CD4-positive, alpha-beta T cell treated with Interleukin-17A for 1 hour (primary cell): Measurements from ENCODE around the gene CYP20A1.
A peak's percentile ranks its signal among the peaks of the same experiment; 100 is the strongest.
"Not testable (repeated sequence)": the region's sequence is repeated elsewhere in the genome, so short reads cannot be mapped to it uniquely, and the experiment has no call there.

Source experiments
- DNase-seq: peaks from one replicate; pipeline ENCODE4 v3.0.0-alpha.2; 2020

CYP20A1 gene, protein sequence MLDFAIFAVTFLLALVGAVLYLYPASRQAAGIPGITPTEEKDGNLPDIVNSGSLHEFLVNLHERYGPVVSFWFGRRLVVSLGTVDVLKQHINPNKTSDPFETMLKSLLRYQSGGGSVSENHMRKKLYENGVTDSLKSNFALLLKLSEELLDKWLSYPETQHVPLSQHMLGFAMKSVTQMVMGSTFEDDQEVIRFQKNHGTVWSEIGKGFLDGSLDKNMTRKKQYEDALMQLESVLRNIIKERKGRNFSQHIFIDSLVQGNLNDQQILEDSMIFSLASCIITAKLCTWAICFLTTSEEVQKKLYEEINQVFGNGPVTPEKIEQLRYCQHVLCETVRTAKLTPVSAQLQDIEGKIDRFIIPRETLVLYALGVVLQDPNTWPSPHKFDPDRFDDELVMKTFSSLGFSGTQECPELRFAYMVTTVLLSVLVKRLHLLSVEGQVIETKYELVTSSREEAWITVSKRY

GRCh38 chr2:203238704-203239526 is at the start of gene CYP20A1:
CYP20A1 (plus strand) TSS chr2:203239018; CDS start chr2:203239063, 45 bp downstream.
- DNase-seq = peak; percentile 97

DNA sequence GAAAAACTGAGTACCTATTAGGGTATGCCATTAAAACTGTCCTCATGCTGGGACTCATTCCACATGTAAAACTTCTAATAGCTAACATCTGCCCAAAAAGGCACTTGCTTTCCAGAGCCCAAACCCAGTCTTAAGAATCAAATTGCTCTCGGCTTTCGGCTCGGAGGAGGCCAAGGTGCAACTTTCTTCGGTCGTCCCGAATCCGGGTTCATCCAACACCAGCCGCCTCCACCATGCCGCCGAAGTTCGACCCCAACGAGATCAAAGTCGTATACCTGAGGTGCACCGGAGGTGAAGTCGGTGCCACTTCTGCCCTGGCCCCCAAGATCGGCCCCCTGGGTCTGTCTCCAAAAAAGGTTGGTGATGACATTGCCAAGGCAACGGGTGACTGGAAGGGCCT is 48.3 kb upstream of the CYP20A1 start:
- DNase-seq = not testable (repeated sequence)

DNA sequence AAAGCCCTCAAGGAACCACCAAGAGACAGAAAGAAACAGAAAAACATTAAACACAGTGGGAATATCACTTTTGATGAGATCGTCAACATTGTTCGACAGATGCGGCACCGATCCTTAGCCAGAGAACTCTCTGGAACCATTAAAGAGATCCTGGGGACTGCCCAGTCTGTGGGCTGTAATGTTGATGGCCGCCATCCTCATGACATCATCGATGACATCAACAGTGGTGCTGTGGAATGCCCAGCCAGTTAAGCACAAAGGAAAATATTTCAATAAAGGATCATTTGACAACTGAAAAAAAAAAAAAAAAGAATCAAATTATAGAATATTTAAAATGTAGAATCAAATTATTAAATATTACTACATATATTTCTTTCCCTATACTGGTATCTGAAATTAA is 47.8 kb upstream of the CYP20A1 start:
- DNase-seq = not testable (repeated sequence)

DNA sequence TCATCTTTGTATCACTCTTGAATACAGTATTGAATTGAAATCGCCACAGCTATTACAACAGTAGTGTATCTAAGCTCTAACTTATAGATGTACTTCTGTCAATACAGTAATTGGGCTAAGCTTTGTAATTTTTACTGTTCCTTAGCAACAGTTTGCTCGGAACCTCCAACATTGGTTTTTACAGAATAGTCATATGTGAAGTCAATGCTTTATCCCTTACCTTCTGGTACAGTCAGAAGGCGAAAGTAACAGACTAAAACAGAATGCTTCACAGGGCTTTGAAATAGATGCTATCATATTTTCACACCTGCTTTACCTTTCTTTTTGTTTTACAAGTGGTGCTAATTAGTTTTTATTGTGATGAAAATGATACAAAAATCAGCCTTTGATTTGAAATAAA is 46.9 kb upstream of the CYP20A1 start:
- DNase-seq = no peak

DNA sequence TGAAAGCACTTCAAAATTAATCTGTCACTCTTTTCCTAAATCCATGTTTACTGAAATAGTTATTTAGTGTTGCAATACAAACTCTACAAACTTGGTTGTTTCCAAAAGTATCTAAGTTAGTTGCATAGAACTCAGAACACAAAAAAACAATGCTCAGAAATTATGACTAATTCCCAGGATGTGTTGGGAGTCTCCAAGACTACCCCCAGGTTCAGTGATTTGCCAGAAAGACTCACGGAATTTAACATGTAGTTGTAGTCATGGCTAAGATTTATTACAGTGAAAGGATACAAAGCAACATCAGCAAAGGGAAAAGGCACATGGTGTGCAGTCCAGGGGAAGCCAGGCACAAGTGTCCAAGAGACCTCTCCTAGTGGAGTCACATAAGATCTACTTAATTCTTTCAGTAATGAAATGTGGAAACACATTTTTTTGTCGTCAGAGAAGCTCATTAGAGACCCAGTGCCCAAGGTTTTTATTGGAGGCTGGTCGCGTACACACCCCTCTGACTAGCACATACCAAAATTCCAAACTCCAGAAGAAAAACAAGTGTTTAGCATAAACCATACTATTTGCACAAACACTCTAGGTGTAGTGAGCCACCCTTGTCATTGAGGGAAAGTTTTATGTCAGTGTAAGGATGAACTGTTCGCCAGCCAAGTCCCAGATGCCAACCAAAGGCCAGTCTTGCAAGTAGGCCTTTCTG is 43.3 kb upstream of the CYP20A1 start:
- no peak for DNase-seq

DNA sequence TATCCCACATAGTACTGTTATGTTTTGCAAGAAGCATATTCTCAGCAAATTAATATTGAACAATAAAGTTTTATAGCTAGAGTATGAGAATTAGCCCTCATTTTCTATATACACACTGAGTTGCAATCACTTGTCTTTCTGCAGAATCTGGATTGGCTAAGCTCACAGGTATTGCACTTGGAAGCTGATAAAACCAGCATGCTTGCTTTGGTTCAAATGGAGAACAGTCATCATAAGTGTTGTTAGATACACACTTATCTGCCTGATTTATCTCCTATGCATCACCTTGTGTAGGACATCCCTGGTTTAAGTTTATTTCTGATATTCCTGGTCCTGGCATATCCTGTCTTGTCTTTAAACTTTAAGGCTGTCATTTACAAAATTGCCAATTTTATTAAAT is 38.0 kb upstream of the CYP20A1 start:
- no peak for DNase-seq

DNA sequence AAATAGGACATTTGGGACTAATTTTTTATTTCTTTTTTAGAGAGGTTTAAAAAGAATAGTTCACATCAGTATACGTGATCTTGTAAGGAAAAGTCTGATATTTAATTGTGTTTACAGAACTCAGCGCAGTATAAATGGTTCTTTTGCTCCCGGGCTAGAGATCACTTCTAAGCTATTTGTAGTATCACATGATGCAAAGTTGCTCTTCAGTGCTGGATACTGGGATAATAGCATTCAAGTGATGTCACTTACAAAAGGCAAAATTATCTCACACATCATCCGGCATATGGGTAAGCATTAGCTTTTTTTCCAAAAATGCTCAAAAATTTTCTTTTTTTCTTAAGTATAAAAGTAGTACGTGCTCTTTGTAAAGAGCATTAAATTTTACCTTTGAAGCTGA is 37.4 kb upstream of the CYP20A1 start:
- no peak for DNase-seq

- no peak for DNase-seq
These were observed 29.3 kb upstream of the CYP20A1 start for GRCh38 chr2:203209538-203209937.

- DNase-seq = peak; percentile 52
These were observed 13.3 kb upstream of the CYP20A1 start for GRCh38 chr2:203225423-203226039.

DNA sequence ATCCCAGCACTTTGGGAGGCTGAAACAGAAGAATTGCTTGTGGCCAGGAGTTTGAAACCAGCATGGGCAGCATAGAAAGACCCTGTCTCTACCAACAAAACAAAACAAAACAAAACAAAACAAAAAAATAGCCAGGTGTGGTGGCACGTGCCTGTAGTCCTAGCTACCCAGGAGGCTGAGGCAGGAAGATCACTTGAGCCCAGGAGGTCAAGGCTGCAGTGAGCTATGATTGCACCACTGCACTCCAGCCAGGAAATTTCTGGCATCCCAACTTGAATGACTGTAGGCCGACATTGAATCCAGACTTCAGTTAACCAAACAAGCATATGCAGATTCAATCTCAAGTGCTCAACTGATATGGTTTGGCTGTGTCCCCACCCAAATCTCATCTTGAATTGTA is 9.1 kb upstream of the CYP20A1 start:
- DNase-seq = not testable (repeated sequence)

DNA sequence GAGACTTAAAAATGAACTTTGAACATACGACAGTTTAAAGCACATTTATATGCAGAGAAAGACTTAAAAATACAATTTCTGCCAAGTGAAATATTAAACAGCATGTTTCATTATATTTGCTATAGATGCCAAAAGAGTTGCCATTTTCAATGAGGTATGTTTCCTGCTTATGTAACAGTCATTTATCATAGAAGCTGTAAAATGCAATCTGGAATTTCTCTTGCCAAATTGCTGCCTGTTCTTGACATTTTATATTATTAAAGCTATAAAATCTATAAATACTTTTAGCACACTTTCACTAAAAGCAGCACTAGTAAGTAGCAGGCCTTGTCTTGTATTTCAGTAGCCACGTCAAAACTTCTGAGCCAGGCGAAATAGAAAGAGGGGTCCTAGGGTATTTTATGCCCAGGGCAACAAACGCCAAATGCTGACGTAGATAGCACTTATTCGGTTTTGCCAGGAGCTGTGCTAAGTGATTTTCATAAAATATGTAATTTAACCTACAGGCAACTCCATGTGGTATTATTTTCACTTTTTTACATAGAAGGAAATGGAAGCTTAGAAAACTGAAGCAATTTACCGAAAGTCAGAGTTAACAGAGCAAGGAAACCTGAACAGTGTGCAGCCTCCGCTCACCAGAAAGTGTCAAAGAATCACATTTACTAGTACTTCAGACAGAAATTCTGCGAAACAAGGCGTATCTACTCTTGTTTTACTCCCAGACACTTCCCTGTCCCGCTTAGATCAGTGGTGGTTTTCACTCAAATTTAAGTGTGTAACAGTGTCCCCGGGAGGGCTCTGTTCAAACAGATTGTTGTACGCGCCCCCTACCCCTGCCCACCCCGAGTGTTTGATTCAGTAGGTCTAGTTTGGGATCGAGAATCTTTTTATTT is 1.2 kb upstream of the CYP20A1 start:
- DNase-seq = no peak

DNA sequence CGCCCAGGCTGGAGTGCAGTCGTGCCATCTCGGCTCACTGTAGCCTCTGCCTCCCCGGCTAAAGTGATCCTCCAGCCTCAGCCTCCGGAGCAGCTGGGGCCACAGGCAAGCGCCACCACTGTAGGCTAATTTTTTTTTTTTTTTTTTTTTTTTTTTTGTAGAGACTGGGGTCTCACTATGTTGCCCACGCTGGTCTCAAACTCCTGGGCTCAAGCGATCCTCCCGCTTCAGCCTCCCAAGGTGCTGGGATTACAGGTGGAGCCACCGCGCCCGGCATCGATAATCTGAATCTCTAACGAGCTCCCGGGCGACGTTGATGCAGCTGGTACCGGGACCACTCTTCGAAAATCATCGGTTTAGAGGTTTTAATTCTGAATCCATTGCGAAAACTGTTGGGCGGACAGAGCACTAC is 520 bp upstream of the CYP20A1 start:
- DNase-seq = no peak

DNA sequence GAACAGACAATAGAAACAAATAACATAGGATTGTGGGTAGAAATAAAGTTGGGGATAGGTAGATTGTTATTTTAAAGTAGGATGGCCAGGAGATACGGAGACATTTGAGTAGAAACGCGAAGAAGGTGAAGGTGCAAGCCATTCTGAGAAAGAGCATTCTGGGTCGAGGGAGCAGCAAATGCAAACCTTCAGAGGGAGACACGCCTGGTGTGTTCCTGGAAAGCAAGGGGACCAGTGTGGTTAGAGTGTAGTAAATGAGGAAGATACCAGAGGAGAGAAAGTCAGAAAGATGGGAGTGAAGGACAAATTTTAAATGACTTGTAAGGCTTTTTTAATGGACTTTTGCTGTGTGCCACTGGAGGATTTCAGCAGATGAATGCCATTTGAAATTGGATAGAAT is 1.7 kb downstream of the CYP20A1 start:
- no peak for DNase-seq

GRCh38 chr2:203242518-203242917 is 3.7 kb downstream of the CYP20A1 start:
- no peak for DNase-seq

GRCh38 chr2:203246646-203247045 is 7.8 kb downstream of the CYP20A1 start:
- DNase-seq = no peak

- peak; percentile 10 for DNase-seq
These were observed 14.0 kb downstream of the CYP20A1 start for GRCh38 chr2:203252818-203253217.

DNA sequence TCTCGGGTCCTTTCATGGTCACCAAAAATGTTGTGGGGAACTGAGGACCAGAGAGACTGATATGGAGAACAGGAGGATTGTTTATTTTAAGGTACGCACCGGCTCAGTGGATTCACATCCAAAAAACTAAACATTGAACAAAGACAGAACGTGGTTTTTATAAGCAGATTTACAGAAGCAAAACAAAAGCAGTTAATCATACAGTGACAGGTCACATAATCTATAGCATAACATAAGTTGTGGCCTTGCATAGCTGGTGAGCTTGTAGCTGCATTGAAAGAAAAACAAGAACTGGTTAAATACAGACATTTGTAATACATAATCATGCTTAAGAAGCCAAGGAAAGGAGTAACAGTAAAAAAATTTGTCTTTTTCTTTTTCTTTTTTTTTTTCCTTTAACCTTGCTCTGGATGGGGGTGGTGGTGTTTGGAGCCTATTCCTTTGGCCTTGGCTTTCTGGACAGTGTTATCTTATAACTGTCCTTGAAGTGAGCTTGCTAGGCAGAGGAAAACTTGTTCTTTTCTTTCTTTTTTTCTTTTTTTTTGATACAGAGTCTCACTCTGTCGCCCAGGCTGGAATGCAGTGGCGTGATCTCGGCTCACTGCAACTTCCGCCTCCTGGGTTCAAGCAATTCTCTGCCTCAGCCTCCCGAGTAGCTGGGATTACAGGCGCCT is 14.7 kb downstream of the CYP20A1 start:
- not testable (repeated sequence) for DNase-seq

GRCh38 chr2:203261326-203262159 is 22.7 kb downstream of the CYP20A1 start:
- DNase-seq = no peak

- DNase-seq = no peak
These were observed 40.5 kb downstream of the CYP20A1 start for GRCh38 chr2:203279288-203279687.

DNA sequence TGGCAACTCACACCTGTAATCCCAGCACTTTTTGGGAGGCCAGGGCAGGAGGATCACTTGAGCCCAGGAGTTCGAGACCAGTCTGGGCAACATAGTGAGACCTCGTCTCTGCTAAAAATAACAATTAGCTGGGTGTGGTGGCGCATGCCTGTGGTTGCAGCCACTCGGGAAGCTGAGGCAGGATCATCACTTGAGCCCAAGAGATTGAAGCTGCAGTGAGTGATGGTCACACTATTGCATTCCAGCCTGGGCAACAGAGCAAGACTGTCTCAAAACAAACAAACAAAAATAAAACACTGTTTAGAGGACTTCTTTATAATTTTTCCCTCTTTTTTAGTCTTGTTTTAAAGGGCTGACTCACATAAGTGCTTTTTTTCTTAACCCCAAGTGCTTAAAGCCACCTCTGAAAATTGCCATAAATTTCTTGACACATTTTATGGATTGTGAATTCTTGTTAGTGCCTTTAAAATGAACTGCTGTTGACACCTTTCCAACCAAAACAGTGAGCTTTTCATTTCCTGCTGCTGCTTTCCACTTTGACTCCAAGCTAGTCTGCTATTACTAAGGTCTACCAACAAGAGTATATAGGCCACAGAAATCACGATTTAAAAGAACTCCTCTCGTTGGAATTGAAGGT is 41.7 kb downstream of the CYP20A1 start:
- no peak for DNase-seq
